Fibroblast of mammary gland (primary cell): ENCODE results near the gene TPO.

ENCODE experiments used
- DNase-seq: peaks from one replicate; pipeline ENCODE4 v3.0.0-alpha.2; 2010; ENCODE audit warnings: low read depth
- H3K4me3 ChIP-seq: 2 replicates; pipeline ENCODE4 v1.5.1; 2011; ENCODE audit warnings: low read depth, mild to moderate bottlenecking, low read length, moderate library complexity; ENCODE audit not compliant: control insufficient read depth
- TF ChIP-seq, protein P1 (sequence below): conservative IDR thresholded peaks from 2 replicates; pipeline ENCODE4 v1.5.1; 2011; ENCODE audit warnings: low read depth, low read length, inconsistent platforms; ENCODE audit not compliant: control insufficient read depth, insufficient read depth

Gene TPO

GRCh38 chr2:1528273-1529064 lies 115.2 kb downstream of the TPO start:
- no peak for DNase-seq
- no peak overlapping the region for H3K4me3 ChIP-seq
- TF ChIP-seq, protein P1, sequence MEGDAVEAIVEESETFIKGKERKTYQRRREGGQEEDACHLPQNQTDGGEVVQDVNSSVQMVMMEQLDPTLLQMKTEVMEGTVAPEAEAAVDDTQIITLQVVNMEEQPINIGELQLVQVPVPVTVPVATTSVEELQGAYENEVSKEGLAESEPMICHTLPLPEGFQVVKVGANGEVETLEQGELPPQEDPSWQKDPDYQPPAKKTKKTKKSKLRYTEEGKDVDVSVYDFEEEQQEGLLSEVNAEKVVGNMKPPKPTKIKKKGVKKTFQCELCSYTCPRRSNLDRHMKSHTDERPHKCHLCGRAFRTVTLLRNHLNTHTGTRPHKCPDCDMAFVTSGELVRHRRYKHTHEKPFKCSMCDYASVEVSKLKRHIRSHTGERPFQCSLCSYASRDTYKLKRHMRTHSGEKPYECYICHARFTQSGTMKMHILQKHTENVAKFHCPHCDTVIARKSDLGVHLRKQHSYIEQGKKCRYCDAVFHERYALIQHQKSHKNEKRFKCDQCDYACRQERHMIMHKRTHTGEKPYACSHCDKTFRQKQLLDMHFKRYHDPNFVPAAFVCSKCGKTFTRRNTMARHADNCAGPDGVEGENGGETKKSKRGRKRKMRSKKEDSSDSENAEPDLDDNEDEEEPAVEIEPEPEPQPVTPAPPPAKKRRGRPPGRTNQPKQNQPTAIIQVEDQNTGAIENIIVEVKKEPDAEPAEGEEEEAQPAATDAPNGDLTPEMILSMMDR: no peak

GRCh38 chr2:1538663-1539062 lies 125.4 kb downstream of the TPO start:
- peak; percentile 14 for DNase-seq
- H3K4me3 ChIP-seq: no peak overlapping the region
- TF ChIP-seq, protein P1: peak; percentile 40

GRCh38 chr2:1539441-1539840 lies 126.2 kb downstream of the TPO start:
- TF ChIP-seq, protein P1: no peak
- H3K4me3 ChIP-seq: no peak overlapping the region
- DNase-seq: no peak

DNA sequence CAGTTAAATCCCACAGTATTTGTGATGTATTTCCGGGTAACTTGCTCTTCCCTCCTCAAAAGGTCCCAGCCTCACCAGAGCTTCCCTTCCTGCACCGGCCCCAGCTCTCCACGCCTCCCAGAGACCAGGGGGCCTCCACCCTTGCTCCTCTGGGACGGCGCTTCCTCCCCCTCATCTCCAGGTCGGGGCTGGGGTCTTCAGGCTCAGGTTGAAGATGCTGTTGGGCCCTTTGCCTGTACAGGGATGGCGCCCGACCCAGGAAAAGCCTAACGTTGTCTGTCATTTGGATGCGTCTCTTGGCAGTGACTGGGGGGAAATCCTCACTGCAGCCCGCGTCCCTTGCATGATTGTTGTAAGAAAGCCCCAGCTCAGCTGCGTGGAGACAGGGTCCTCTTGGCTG lies 126.7 kb downstream of the TPO start:
- no peak overlapping the region for H3K4me3 ChIP-seq
- TF ChIP-seq, protein P1: no peak
- DNase-seq: no peak

GRCh38 chr2:1540481-1540880 lies 127.2 kb downstream of the TPO start:
- no peak for DNase-seq
- TF ChIP-seq, protein P1: no peak
- H3K4me3 ChIP-seq: no peak overlapping the region

GRCh38 chr2:1541040-1541439 lies 127.8 kb downstream of the TPO start:
- no peak overlapping the region for H3K4me3 ChIP-seq
- TF ChIP-seq, protein P1: no peak
- DNase-seq: no peak

DNA sequence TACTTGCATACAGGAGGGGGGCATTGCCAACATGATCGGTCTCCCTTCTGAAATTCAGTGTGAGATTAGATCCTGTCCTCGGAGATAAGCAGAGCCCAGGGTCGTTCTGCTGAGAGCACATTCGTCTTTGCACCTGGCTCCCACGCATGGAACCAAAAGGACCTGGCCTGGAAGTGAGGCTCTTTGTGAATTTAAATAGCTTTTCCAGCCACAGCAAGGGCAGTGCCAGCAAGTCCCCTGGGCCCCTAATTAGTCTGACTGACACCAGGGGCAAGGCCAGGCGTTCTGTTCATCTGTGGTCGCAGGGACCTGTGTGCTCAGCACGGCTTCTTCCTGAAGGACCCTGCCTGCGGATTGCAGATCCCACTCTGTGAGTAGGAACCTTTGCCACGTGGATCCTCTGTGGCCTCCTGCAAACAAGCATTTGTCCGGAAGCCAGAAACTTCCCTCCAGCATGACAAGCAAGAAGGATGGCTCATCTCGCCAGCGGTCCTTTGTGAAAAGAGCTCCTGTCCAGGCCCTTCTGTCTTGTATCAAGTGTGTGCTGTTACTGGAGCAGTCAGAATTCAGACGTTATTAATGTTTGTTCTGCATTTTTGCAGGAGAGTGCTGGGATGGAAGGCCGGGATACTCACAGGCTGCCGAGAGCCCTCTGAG lies 128.7 kb downstream of the TPO start:
- H3K4me3 ChIP-seq: no peak overlapping the region
- TF ChIP-seq, protein P1: no peak
- no peak for DNase-seq
